Activated CD4-positive, alpha-beta memory T cell treated with anti-CD3 and anti-CD28 coated beads, Interleukin-2, amount 10 ng/mL, durations not matched to agents 7 days and 5 days (primary cell): ENCODE data around the gene AKT2. TPM values are rescaled to one million over a fixed set of nuclear protein-coding genes. Genes with fewer than 3 reads are reported as not detected.

ENCODE experiments used
- CTCF ChIA-PET: fragments of 350-600 bp; sonication (Branson Sonifier 250); formaldehyde crosslinking; loops from one replicate; lab custom pipeline; 2021; ENCODE audit warnings: antibody characterized with exemption, inconsistent platforms; lab: Charles Lee
- POLR2A ChIA-PET: fragments of 350-600 bp; sonication (Branson Sonifier 250); formaldehyde crosslinking; loops from one replicate; lab custom pipeline; 2021; ENCODE audit warnings: antibody characterized with exemption; lab: Charles Lee
- DNase-seq: peaks from one replicate; pipeline ENCODE4 v3.0.0-alpha.2; 2020
- H3K27ac Mint-ChIP-seq: one replicate; pipeline ENCODE4 v1.8.0; 2021; ENCODE audit warnings: mild to moderate bottlenecking, mixed read lengths
- H3K27me3 Mint-ChIP-seq: one replicate; pipeline ENCODE4 v1.8.0; 2021; ENCODE audit warnings: mixed read lengths
- H3K36me3 Mint-ChIP-seq: one replicate; pipeline ENCODE4 v1.8.0; 2021; ENCODE audit warnings: low read depth, mixed read lengths
- H3K4me1 Mint-ChIP-seq: one replicate; pipeline ENCODE4 v1.8.0; 2021; ENCODE audit warnings: mixed read lengths
- H3K4me3 Mint-ChIP-seq: one replicate; pipeline ENCODE4 v1.8.0; 2021; ENCODE audit warnings: mild to moderate bottlenecking, mixed read lengths
- H3K9me3 Mint-ChIP-seq: one replicate; pipeline ENCODE4 v1.8.0; 2021; ENCODE audit warnings: mixed read lengths
- total RNA-seq, 2 experiments: library from RNA; stranded (reverse); gene quantifications; one replicate each; pipeline ENCODE4 v1.2.3, GENCODE V29; 2021

The AKT2 gene
- total RNA-seq, 2 experiments from 2014 or later: 142 to 150 TPM

DNA sequence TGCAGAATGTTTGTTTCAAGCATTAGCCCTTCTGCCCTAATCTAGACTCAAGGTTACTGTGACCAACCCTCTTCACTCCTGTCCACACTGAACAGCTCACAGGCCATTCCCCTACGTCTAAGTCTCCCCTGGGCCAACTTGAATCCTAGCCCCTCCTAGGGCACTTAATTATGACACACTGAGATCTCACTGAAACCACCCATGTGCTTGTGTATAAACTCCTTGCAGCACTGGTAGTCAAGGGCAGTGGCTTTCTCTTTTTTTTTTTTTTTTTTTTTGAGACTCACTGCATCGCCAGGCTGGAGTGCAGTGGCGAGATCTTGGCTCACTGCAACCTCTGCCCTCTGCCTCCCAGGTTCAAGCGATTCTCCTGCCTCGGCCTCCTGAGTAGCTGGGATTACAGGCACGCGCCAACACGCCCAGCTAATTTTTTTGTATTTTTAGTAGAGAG lies 1.9 kb upstream of the AKT2 start:
- ChIA-PET CTCF (interaction anchor here (0.7 to 2.1 kb wide), 2 partner anchors 18 to 147 kb away, joined by 3 to 9 read pairs; no protein-coding TSS in a partner anchor), POLR2A (no interaction called here)
- Mint-ChIP-seq H3K4me3 (no peak overlapping the region), H3K27ac (peak overlapping the region; percentile 75), H3K9me3 (no peaks in the 10 kb centered on the region), H3K36me3 (peaks cover 5% of the 10 kb centered on the region), H3K4me1 (peaks cover 37% of the 10 kb centered on the region), H3K27me3 (no peaks in the 10 kb centered on the region)
- no peak for DNase-seq

- Mint-ChIP-seq H3K4me1 (peaks cover 42% of the 10 kb centered on the region), H3K36me3 (peaks cover 6% of the 10 kb centered on the region), H3K4me3 (peak overlapping the region; percentile 86), H3K9me3 (no peaks in the 10 kb centered on the region), H3K27ac (peak overlapping the region; percentile 97), H3K27me3 (no peaks in the 10 kb centered on the region)
- CTCF ChIA-PET: interaction anchor here (0.7 to 2.1 kb wide), 4 partner anchors 11 to 179 kb away, joined by 3 to 9 read pairs (median 4); partner anchors contain the start of gene BLVRB
- POLR2A ChIA-PET: no interaction called here
- no peak for DNase-seq
Observed at GRCh38 chr19:40286235-40286970, 1.3 kb upstream of the AKT2 start.

DNA sequence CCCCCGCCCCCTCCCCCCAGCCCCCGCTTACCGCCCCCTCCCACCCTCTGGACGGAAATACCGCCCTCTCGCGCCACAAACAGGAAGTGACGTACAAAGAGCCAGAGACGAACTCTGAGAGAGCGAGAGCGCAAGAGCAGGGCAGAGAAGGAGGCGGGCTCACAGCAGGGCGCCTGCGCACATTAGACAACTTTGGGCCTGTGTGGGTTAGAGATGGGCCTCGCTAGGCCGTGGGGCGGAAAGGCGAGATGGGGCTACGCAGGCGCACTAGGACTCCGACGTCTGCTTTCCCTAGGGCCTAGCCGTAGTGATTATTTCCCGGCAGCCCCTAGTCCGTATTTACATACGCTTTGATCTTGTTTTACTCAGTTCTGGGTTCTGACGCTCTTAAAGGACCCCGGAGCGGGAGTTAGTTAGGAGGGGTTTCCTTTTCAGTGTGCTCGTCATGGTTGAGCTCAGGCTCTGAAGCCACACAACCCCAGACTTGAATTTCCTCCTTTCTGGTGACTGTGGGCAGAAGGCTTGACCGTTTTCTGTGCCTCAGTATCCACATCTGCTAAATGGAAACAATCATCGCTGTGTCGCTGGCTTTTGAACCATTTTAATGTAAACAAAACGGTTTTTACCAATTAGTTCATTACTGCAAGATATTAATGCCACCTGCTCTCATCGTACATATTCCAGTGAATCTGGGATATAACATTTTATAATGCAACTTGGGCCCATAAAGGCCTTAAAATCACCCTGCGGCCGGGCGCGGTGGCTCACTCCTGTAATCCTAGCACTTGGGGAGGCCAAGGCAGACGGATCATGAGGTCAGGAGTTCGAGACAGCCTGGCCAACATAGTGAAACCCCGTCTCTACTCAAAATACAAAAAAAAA lies 449 bp upstream of the AKT2 start:
- Mint-ChIP-seq H3K4me3 (peak overlapping the region; percentile 86), H3K27me3 (no peaks in the 10 kb centered on the region), H3K9me3 (no peaks in the 10 kb centered on the region), H3K36me3 (peaks cover 7% of the 10 kb centered on the region), H3K4me1 (peaks cover 48% of the 10 kb centered on the region), H3K27ac (peak overlapping the region; percentile 97)
- peak; percentile 98 for DNase-seq
- CTCF ChIA-PET: interaction anchor here (1.2 to 2.1 kb wide), 4 partner anchors 12 to 180 kb away, joined by 4 to 9 read pairs (median 7); partner anchors contain the start of gene BLVRB
- POLR2A ChIA-PET: interaction anchor here (1.5 kb wide), 1 partner anchor 135 kb away, joined by 4 read pairs; no protein-coding TSS in a partner anchor

DNA sequence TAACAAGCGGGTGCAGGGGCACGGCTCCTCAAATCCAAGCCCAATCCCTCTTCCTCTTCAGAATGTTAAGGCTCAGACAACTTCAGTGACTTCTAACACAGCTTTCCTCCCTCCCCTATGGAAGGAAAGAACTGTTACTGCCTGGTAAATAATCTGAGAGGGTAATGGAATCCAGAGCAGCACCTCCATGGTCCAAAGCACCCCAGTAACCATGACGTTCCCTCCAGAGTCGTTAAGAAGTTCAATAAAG lies 969 bp downstream of the AKT2 start:
- peaks cover 57% of the 10 kb centered on the region for H3K4me1 Mint-ChIP-seq
- POLR2A ChIA-PET: interaction anchor here (0.7 to 1.5 kb wide), 4 partner anchors 10 to 137 kb away, joined by 3 to 5 read pairs (median 4); partner anchors contain the start of genes C19orf47 and PLD3
- H3K4me3 Mint-ChIP-seq: peak overlapping the region; percentile 94
- peak overlapping the region; percentile 94 for H3K27ac Mint-ChIP-seq
- peaks cover 7% of the 10 kb centered on the region for H3K36me3 Mint-ChIP-seq
- no peaks in the 10 kb centered on the region for H3K27me3 Mint-ChIP-seq
- H3K9me3 Mint-ChIP-seq: no peaks in the 10 kb centered on the region
- CTCF ChIA-PET: interaction anchor here (1.8 kb wide), 1 partner anchor 136 kb away, joined by 9 read pairs; no protein-coding TSS in a partner anchor
- DNase-seq: no peak

GRCh38 chr19:40283414-40284250 lies 1.5 kb downstream of the AKT2 start:
- H3K27ac Mint-ChIP-seq: peak overlapping the region; percentile 94
- peaks cover 57% of the 10 kb centered on the region for H3K4me1 Mint-ChIP-seq
- H3K9me3 Mint-ChIP-seq: no peaks in the 10 kb centered on the region
- no peaks in the 10 kb centered on the region for H3K27me3 Mint-ChIP-seq
- H3K4me3 Mint-ChIP-seq: peak overlapping the region; percentile 94
- ChIA-PET CTCF (interaction anchor here (3.2 kb wide), 1 partner anchor 21 kb away, joined by 16 read pairs; no protein-coding TSS in a partner anchor), POLR2A (interaction anchor here (1.2 kb wide), 1 partner anchor 14 kb away, joined by 5 read pairs; no protein-coding TSS in a partner anchor)
- peaks cover 7% of the 10 kb centered on the region for H3K36me3 Mint-ChIP-seq
- no peak for DNase-seq

DNA sequence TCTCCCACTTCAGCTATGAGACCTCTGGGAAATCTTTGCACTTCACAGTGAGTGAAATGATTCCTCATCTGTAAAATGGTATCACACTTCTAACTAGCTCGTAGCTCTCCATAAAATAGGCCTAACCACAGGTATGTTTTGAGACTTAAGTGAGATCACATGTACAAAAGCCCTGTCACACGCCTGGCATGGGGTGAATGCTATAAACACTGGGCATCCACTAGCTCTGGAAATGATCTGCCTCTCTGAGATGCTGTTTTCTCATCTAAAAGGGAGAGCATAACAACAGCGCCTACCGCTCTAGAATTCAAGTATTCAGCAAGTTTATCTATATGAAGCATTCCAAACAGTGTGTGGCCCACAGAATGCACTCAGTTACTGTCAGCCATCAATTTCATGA lies 2.2 kb downstream of the AKT2 start:
- POLR2A ChIA-PET: interaction anchor here (1.2 kb wide), 1 partner anchor 13 kb away, joined by 5 read pairs; no protein-coding TSS in a partner anchor

DNA sequence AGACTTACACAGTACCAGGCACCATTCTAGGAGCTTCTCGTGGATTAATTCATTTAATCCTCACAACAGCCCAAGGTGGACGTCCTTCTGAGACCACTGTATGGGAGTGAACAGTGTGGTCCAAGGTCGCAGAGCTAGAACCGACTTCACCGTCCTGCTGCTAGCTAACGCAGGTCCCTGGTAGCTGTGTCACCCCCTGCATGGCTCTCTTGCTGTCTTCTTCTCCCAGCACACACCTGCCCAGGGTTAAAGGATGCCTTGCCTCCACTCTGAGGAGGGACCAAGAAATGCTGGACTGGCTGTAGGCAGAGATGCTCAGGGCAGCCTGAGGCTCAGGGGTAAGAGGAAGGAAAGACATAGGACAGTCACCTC lies 3.0 kb downstream of the AKT2 start:
- DNase-seq: no peak
- Mint-ChIP-seq H3K4me1 (peaks cover 66% of the 10 kb centered on the region), H3K36me3 (peaks cover 7% of the 10 kb centered on the region), H3K4me3 (no peak overlapping the region), H3K9me3 (no peaks in the 10 kb centered on the region), H3K27ac (no peak overlapping the region), H3K27me3 (no peaks in the 10 kb centered on the region)
- CTCF ChIA-PET: interaction anchor here (3.2 kb wide), 1 partner anchor 23 kb away, joined by 16 read pairs; no protein-coding TSS in a partner anchor
- POLR2A ChIA-PET: no interaction called here

More for the DNA sequence above, 2.2 kb downstream of the AKT2 start:
- no peak for DNase-seq
- peaks cover 62% of the 10 kb centered on the region for H3K4me1 Mint-ChIP-seq
- H3K27ac Mint-ChIP-seq: peak overlapping the region; percentile 94
- CTCF ChIA-PET: interaction anchor here (3.2 kb wide), 1 partner anchor 22 kb away, joined by 16 read pairs; no protein-coding TSS in a partner anchor
- H3K4me3 Mint-ChIP-seq: peak overlapping the region; percentile 94
- H3K27me3 Mint-ChIP-seq: no peaks in the 10 kb centered on the region
- peaks cover 7% of the 10 kb centered on the region for H3K36me3 Mint-ChIP-seq
- no peaks in the 10 kb centered on the region for H3K9me3 Mint-ChIP-seq

DNA sequence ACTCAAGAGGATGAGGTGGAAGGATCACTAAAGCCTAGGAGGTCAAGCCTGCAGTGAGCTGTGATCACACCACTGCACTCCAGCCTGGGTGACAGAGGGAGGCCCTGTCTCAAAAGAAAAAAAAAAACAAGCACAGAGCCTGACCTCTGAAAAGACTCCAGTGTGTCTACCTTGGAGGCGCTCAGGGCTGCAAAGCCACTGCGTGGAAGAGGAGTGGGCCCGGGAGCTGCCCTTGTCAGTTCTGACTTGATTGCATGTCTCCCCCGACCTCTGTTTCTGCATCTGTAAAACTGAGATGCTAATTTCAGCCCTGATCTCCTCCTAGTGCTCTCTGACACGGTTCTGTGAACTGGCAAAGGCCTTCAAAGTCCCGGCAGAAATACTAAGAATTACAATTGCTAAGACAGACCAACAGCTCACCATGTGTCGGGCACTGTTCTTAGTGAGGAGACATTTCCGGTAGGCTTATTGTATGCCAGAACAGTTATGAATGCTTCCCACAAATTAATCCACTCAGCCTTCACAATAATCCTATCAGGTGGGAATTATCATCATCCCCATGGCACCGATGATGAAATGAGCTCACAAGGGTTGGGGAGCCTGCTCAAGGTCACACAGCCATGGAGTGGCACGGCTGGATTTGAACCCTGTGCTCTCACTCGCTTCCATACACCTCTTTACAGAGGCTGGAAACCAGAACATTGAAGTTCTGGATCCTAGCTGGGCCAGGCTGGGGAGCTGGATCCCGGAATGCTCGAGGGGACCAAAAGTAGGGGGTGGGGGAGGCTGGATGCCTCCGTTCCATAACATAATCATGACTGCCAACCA lies 3.5 kb downstream of the AKT2 start:
- no peaks in the 10 kb centered on the region for H3K27me3 Mint-ChIP-seq
- CTCF ChIA-PET: interaction anchor here (3.2 kb wide), 1 partner anchor 23 kb away, joined by 16 read pairs; no protein-coding TSS in a partner anchor

DNA sequence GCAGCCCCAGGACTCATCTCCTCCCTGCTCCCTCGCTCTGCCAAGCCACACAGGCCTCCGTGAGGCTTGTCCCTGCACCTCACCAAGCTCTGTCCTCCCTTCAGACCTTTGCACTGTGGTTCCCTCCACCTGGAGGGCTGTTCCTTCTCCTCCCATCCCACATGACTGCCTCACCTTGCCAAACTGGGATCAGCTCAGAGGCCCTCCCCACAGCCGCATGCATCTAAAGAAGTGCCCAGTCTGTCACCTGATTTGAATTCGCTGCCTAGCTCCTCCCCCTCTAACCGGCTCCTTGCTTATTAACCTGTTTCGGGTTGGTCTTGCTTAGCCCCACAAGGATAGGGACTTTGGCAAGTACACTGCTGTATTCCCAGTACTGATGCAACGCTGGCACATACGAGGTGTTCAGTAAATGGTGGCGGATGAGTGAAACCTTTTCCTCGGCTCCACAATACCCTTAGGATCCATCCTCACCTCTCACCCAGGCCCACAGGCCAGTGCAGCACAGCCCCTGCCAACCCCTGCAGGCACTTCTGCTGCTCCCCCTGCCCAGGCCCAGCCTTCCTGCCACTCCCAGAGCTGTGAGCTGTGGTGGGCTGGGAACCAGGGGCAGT lies 4.4 kb downstream of the AKT2 start:
- ChIA-PET CTCF (interaction anchor here (3.2 kb wide), 1 partner anchor 24 kb away, joined by 16 read pairs; no protein-coding TSS in a partner anchor), POLR2A (no interaction called here)
- H3K27me3 Mint-ChIP-seq: no peaks in the 10 kb centered on the region

More for the DNA sequence above, 3.5 kb downstream of the AKT2 start:
- Mint-ChIP-seq H3K9me3 (no peaks in the 10 kb centered on the region), H3K4me1 (peaks cover 62% of the 10 kb centered on the region), H3K36me3 (peaks cover 7% of the 10 kb centered on the region), H3K27ac (no peak overlapping the region), H3K4me3 (no peak overlapping the region)
- POLR2A ChIA-PET: interaction anchor here (0.7 kb wide), 1 partner anchor 67 kb away, joined by 3 read pairs; the partner anchor contains the start of gene C19orf47
- DNase-seq: no peak

DNA sequence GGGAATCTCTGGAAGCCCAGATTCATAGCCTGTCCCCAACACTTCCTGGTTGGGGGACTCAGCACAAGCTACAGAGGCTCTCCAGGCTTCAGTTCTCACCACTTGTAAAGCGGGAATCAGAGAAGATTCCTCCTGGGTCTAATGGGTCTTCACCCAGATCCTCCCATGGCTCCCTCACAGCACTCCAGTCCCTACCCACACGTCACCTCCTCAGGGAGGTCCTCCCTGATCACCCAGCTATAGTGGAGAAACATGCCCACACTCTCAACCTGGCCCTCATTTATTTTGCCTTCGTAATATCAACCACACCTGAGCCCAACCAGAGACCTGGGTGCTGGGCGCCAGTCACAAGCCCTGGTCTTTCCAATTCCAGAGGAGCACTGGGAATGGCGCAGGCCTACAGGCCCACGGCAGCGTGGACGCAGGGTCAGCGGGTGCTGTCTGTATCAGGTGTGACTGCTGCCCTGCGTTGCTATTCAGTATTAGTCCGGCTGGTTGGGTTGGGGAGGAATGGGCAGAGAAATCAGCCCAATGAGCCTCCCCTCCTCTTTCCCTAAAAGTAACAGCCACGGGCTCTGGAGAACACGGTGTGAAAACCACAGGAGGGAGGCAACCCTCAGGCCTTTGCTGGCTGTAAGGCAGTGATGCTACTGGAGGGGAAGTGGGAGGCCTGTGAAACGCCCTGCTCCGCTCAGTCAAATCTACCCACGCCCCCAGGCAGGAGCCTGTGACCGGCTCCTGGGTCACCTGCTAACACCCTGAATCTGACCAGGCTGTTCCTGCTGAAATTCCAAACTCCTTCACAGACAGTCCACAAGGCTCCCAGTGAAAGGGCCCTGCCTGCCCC lies 5.2 kb downstream of the AKT2 start:
- Mint-ChIP-seq H3K4me1 (peaks cover 57% of the 10 kb centered on the region), H3K27me3 (no peaks in the 10 kb centered on the region), H3K9me3 (no peaks in the 10 kb centered on the region), H3K36me3 (peaks cover 7% of the 10 kb centered on the region), H3K4me3 (no peak overlapping the region), H3K27ac (peak overlapping the region; percentile 31)
- POLR2A ChIA-PET: interaction anchor here (1.4 kb wide), 1 partner anchor 15 kb away, joined by 4 read pairs; no protein-coding TSS in a partner anchor
- CTCF ChIA-PET: no interaction called here
- DNase-seq: no peak

More for the DNA sequence above, 4.4 kb downstream of the AKT2 start:
- peaks cover 7% of the 10 kb centered on the region for H3K36me3 Mint-ChIP-seq
- H3K9me3 Mint-ChIP-seq: no peaks in the 10 kb centered on the region
- H3K27ac Mint-ChIP-seq: peak overlapping the region; percentile 31
- H3K4me3 Mint-ChIP-seq: no peak overlapping the region
- no peak for DNase-seq
- H3K4me1 Mint-ChIP-seq: peaks cover 57% of the 10 kb centered on the region
